GM19240 (cell line): Measurements from ENCODE around the gene PDIK1L.
"Not testable (repeated sequence)": the region's sequence is repeated elsewhere in the genome, so short reads cannot be mapped to it uniquely, and the experiment has no call there.

Experiments
- DNase-seq: peaks from one replicate; pipeline ENCODE4 v3.0.0; 2011; ENCODE audit warnings: low spot score; ENCODE audit not compliant: insufficient read length

The PDIK1L gene

GRCh38 chr1:26089125-26089524, 22.5 kb upstream of the PDIK1L start:
- no peak for DNase-seq

- no peak for DNase-seq
Observed at GRCh38 chr1:26090893-26091292, 20.7 kb upstream of the PDIK1L start.

- DNase-seq = no peak
Observed at GRCh38 chr1:26092422-26092821, 19.2 kb upstream of the PDIK1L start.

GRCh38 chr1:26093569-26093968, 18.1 kb upstream of the PDIK1L start:
- not testable (repeated sequence) for DNase-seq

GRCh38 chr1:26094076-26094669, 17.5 kb upstream of the PDIK1L start:
- no peak for DNase-seq

GRCh38 chr1:26094677-26095383, 16.8 kb upstream of the PDIK1L start:
- no peak for DNase-seq

GRCh38 chr1:26096471-26096870, 15.2 kb upstream of the PDIK1L start:
- DNase-seq = no peak

- no peak for DNase-seq
Observed at GRCh38 chr1:26097696-26098095, 13.9 kb upstream of the PDIK1L start.

GRCh38 chr1:26098602-26099001, 13.0 kb upstream of the PDIK1L start:
- no peak for DNase-seq

GRCh38 chr1:26099780-26100179, 11.8 kb upstream of the PDIK1L start:
- DNase-seq = no peak

GRCh38 chr1:26100204-26100603, 11.4 kb upstream of the PDIK1L start:
- not testable (repeated sequence) for DNase-seq

GRCh38 chr1:26102119-26102518, 9.5 kb upstream of the PDIK1L start:
- DNase-seq = no peak

- DNase-seq = no peak
Observed at GRCh38 chr1:26102526-26102925, 9.1 kb upstream of the PDIK1L start.

- not testable (repeated sequence) for DNase-seq
Observed at GRCh38 chr1:26105226-26105548, 6.4 kb upstream of the PDIK1L start.

GRCh38 chr1:26109229-26110164, 2.1 kb upstream of the PDIK1L start:
- no peak for DNase-seq

- DNase-seq = peak; percentile 69
Observed at GRCh38 chr1:26110731-26111529, 694 bp upstream of the PDIK1L start.

- DNase-seq = no peak
Observed at GRCh38 chr1:26112407-26112775, 767 bp downstream of the PDIK1L start.

GRCh38 chr1:26114165-26114927, 2.7 kb downstream of the PDIK1L start:
- DNase-seq = no peak

- no peak for DNase-seq
Observed at GRCh38 chr1:26119892-26120608, 8.4 kb downstream of the PDIK1L start.
